Calu3 (cell line): ENCODE measurements around the gene GRID2. TPM values are rescaled to one million over a fixed set of nuclear protein-coding genes. Genes with fewer than 3 reads are reported as not detected.

Experiments used
- BruUV-seq: library from RNA; stranded (reverse); fragments of 400-500 nt; replicated peaks from 2 replicates; lab custom pipeline; 2021; lab: Mats Ljungman, UMichigan
- CTCF ChIA-PET: fragments of 300-600 bp; sonication (Branson Sonifier 250); formaldehyde crosslinking; loops from one replicate; lab custom pipeline; 2022; ENCODE audit warnings: antibody characterized with exemption; lab: Charles Lee
- DNase-seq: peaks from one replicate; pipeline ENCODE4 v3.0.0; 2022
- H3K27ac Mint-ChIP-seq: one replicate; pipeline ENCODE4 v1.8.0; 2022; ENCODE audit warnings: mixed read lengths; ENCODE audit not compliant: unreplicated experiment
- H3K27me3 Mint-ChIP-seq: one replicate; pipeline ENCODE4 v1.8.0; 2022; ENCODE audit warnings: mixed read lengths; ENCODE audit not compliant: unreplicated experiment
- H3K36me3 Mint-ChIP-seq: one replicate; pipeline ENCODE4 v1.8.0; 2022; ENCODE audit warnings: mild to moderate bottlenecking, moderate library complexity, mixed read lengths; ENCODE audit not compliant: insufficient read depth, unreplicated experiment
- H3K4me1 Mint-ChIP-seq: one replicate; pipeline ENCODE4 v1.8.0; 2022; ENCODE audit warnings: mild to moderate bottlenecking, low read depth, mixed read lengths; ENCODE audit not compliant: unreplicated experiment
- H3K4me3 Mint-ChIP-seq: one replicate; pipeline ENCODE4 v1.8.0; 2022; ENCODE audit warnings: mild to moderate bottlenecking, low read depth, moderate library complexity, mixed read lengths; ENCODE audit not compliant: unreplicated experiment
- H3K9me3 Mint-ChIP-seq: one replicate; pipeline ENCODE4 v1.8.0; 2022; ENCODE audit warnings: low read depth, mixed read lengths; ENCODE audit not compliant: unreplicated experiment
- CTCF ChIP-seq: fragments of 200-600 bp; IDR thresholded peaks from one replicate; pipeline ENCODE4 v1.8.0; 2022; ENCODE audit warnings: antibody characterized with exemption; ENCODE audit not compliant: unreplicated experiment
- intact Hi-C: fragments of 100-400 bp; cut with micrococcal nuclease; formaldehyde crosslinking; loops from one replicate; pipeline ENCODE4 v1.10.0; 2022; ENCODE audit not compliant: unreplicated experiment
- total RNA-seq: library from RNA; stranded (reverse); gene quantifications from 2 replicates; pipeline ENCODE4 v1.2.3, GENCODE V29; 2022

GRID2 gene
- total RNA-seq, 1 experiment from 2014 or later, result not detected

- no peak overlapping the region for H3K4me3 Mint-ChIP-seq
- no peak for TF ChIP-seq CTCF
- no peaks in the 10 kb centered on the region for H3K9me3 Mint-ChIP-seq
- H3K27me3 Mint-ChIP-seq, result no peaks in the 10 kb centered on the region
- CTCF ChIA-PET, result no interaction called here
- H3K4me1 Mint-ChIP-seq, result no peaks in the 10 kb centered on the region
- H3K36me3 Mint-ChIP-seq, result no peaks in the 10 kb centered on the region
- DNase-seq, result no peak
- no peak overlapping the region for H3K27ac Mint-ChIP-seq
- intact Hi-C loops, result no loop called here
- BruUV-seq, result no TSS peak
These were observed 854.2 kb downstream of the GRID2 start for GRCh38 chr4:93157986-93158385.

GRCh38 chr4:93168053-93168452, 864.3 kb downstream of the GRID2 start:
- CTCF ChIA-PET, result no interaction called here
- intact Hi-C loops, result no loop called here
- TF ChIP-seq CTCF, result no peak
- Mint-ChIP-seq H3K27me3 (no peaks in the 10 kb centered on the region), H3K9me3 (no peaks in the 10 kb centered on the region), H3K4me3 (no peak overlapping the region), H3K27ac (no peak overlapping the region), H3K4me1 (no peaks in the 10 kb centered on the region), H3K36me3 (no peaks in the 10 kb centered on the region)
- DNase-seq, result no peak
- no TSS peak for BruUV-seq

- DNase-seq, result no peak
- Mint-ChIP-seq H3K4me1 (no peaks in the 10 kb centered on the region), H3K4me3 (no peak overlapping the region), H3K27me3 (no peaks in the 10 kb centered on the region), H3K27ac (no peak overlapping the region), H3K36me3 (no peaks in the 10 kb centered on the region), H3K9me3 (no peaks in the 10 kb centered on the region)
- no peak for TF ChIP-seq CTCF
- intact Hi-C loops, result no loop called here
- CTCF ChIA-PET, result no interaction called here
- no TSS peak for BruUV-seq
These were observed 866.2 kb downstream of the GRID2 start for GRCh38 chr4:93169966-93170365.

- Mint-ChIP-seq H3K36me3 (no peaks in the 10 kb centered on the region), H3K4me1 (no peaks in the 10 kb centered on the region), H3K27ac (no peak overlapping the region), H3K27me3 (no peaks in the 10 kb centered on the region), H3K4me3 (no peak overlapping the region), H3K9me3 (no peaks in the 10 kb centered on the region)
- no TSS peak for BruUV-seq
- TF ChIP-seq CTCF, result no peak
- CTCF ChIA-PET, result no interaction called here
- no peak for DNase-seq
- intact Hi-C loops, result no loop called here
These were observed 870.8 kb downstream of the GRID2 start for GRCh38 chr4:93174598-93174997.
